Muscle of leg (tissue), 11 donors: Measurements from ENCODE around the gene TMEM87B. TPM values are rescaled to one million over a fixed set of nuclear protein-coding genes. Genes with fewer than 3 reads are reported as not detected.
"Not testable (repeated sequence)": the region's sequence is repeated elsewhere in the genome, so short reads cannot be mapped to it uniquely, and the experiment has no call there.

ENCODE experiments used
- DNase-seq: peaks from one replicate; pipeline ENCODE4 v3.0.0; 2013
- H3K27ac ChIP-seq: one replicate; pipeline ENCODE4 v1.5.1; 2013; ENCODE audit warnings: mild to moderate bottlenecking, low read length, control low read depth
- H3K27me3 ChIP-seq: one replicate; pipeline ENCODE4 v1.6.1; 2013; ENCODE audit warnings: low read length; ENCODE audit not compliant: control insufficient read depth, insufficient read depth
- H3K36me3 ChIP-seq: one replicate; pipeline ENCODE4 v1.6.1; 2013; ENCODE audit warnings: low read length; ENCODE audit not compliant: control insufficient read depth, insufficient read depth
- H3K4me1 ChIP-seq: one replicate; pipeline ENCODE4 v1.6.1; 2013; ENCODE audit warnings: low read length; ENCODE audit not compliant: control insufficient read depth, insufficient read depth
- H3K4me3 ChIP-seq: one replicate; pipeline ENCODE4 v1.5.1; 2013; ENCODE audit warnings: low read length, control low read depth
- H3K9me3 ChIP-seq: replicated peaks from 2 replicates; pipeline ENCODE4 v1.6.1; 2013; ENCODE audit warnings: low read depth, low read length; ENCODE audit not compliant: control insufficient read depth
- WGBS: methylation state at CpG from one replicate; pipeline ENCODE4 v1.1.5; 2013; ENCODE audit warnings: missing lambda C conversion rate; ENCODE audit not compliant: insufficient coverage; 5-methylcytosine and 5-hydroxymethylcytosine counted together
- polyA plus RNA-seq, 8 donors: library from polyadenylated mRNA; unstranded; fragments of 120-200 nt; gene quantifications; one replicate each; pipeline versions ENCODE4 v1.2.1 to v1.2.3, GENCODE V29; 2013; ENCODE audit warnings: inconsistent platforms in 1 of 8, low replicate concordance in 1 of 8; ENCODE audit not compliant: insufficient read length in 8 of 8, insufficient read depth in 1 of 8
- total RNA-seq: library from RNA; stranded (reverse); fragments of 120-200 nt; gene quantifications from one replicate; pipeline ENCODE4 v1.2.4, GENCODE V29; 2013

TMEM87B gene
- total and polyA plus RNA-seq, 9 donors = 11.6 to 24.5 (median 15.1) TPM

- WGBS = no CpG with 5 or more reads among the region's 2 CpGs
- Histone ChIP-seq H3K9me3 (no peaks in the 10 kb centered on the region), H3K36me3 (peaks cover 23% of the 10 kb centered on the region), H3K4me3 (no peak overlapping the region), H3K4me1 (peaks cover 14% of the 10 kb centered on the region), H3K27ac (no peak overlapping the region), H3K27me3 (no peaks in the 10 kb centered on the region)
- DNase-seq = no peak
Observed at GRCh38 chr2:112061840-112062239, 6.8 kb downstream of the TMEM87B start.

- no peaks in the 10 kb centered on the region for H3K27me3 ChIP-seq
- H3K4me1 ChIP-seq = peaks cover 5% of the 10 kb centered on the region
- peaks cover 29% of the 10 kb centered on the region for H3K36me3 ChIP-seq
Observed at GRCh38 chr2:112062894-112063293, 7.8 kb downstream of the TMEM87B start.

GRCh38 chr2:112065486-112065885, 10.4 kb downstream of the TMEM87B start:
- no peaks in the 10 kb centered on the region for H3K4me1 ChIP-seq
- no peak overlapping the region for H3K4me3 ChIP-seq
- no peak overlapping the region for H3K27ac ChIP-seq
- no CpG with 5 or more reads among the region's 5 CpGs for WGBS
- no peak for DNase-seq
- peaks cover 34% of the 10 kb centered on the region for H3K36me3 ChIP-seq
- peaks cover 3% of the 10 kb centered on the region for H3K9me3 ChIP-seq
- H3K27me3 ChIP-seq = no peaks in the 10 kb centered on the region

More at GRCh38 chr2:112062894-112063293, 7.8 kb downstream of the TMEM87B start:
- Histone ChIP-seq H3K9me3 (no peaks in the 10 kb centered on the region), H3K27ac (no peak overlapping the region), H3K4me3 (no peak overlapping the region)
- WGBS = 100% methylated on average over 1 of the region's 1 CpG
- DNase-seq = no peak

GRCh38 chr2:112065966-112066365, 10.9 kb downstream of the TMEM87B start:
- no peaks in the 10 kb centered on the region for H3K4me1 ChIP-seq
- H3K9me3 ChIP-seq = peaks cover 3% of the 10 kb centered on the region
- no peak overlapping the region for H3K27ac ChIP-seq
- no peaks in the 10 kb centered on the region for H3K27me3 ChIP-seq
- WGBS = no CpG with 5 or more reads among the region's 1 CpG
- DNase-seq = no peak
- H3K4me3 ChIP-seq = no peak overlapping the region
- H3K36me3 ChIP-seq = peaks cover 33% of the 10 kb centered on the region

- H3K27me3 ChIP-seq, H3K27ac ChIP-seq, DNase-seq, H3K9me3 ChIP-seq, H3K4me1 ChIP-seq, H3K4me3 ChIP-seq: not testable (repeated sequence)
- H3K36me3 ChIP-seq = peaks cover 26% of the 10 kb centered on the region
Observed at GRCh38 chr2:112069794-112070193, 14.7 kb downstream of the TMEM87B start.

GRCh38 chr2:112073875-112074274, 18.8 kb downstream of the TMEM87B start:
- no peaks in the 10 kb centered on the region for H3K4me1 ChIP-seq
- 83% methylated on average over 1 of the region's 3 CpGs for WGBS
- no peak for DNase-seq
- no peak overlapping the region for H3K4me3 ChIP-seq
- no peak overlapping the region for H3K27ac ChIP-seq
- H3K9me3 ChIP-seq = peaks cover 3% of the 10 kb centered on the region
- peaks cover 27% of the 10 kb centered on the region for H3K36me3 ChIP-seq
- no peaks in the 10 kb centered on the region for H3K27me3 ChIP-seq

GRCh38 chr2:112074506-112074905, 19.4 kb downstream of the TMEM87B start:
- peaks cover 26% of the 10 kb centered on the region for H3K36me3 ChIP-seq
- DNase-seq = no peak
- peaks cover 2% of the 10 kb centered on the region for H3K9me3 ChIP-seq
- no peak overlapping the region for H3K27ac ChIP-seq
- no peaks in the 10 kb centered on the region for H3K4me1 ChIP-seq
- H3K27me3 ChIP-seq = no peaks in the 10 kb centered on the region
- WGBS = no CpG with 5 or more reads among the region's 1 CpG
- H3K4me3 ChIP-seq = no peak overlapping the region

GRCh38 chr2:112075490-112076260, 20.6 kb downstream of the TMEM87B start:
- peak overlapping the region; percentile 31 for H3K27ac ChIP-seq
- H3K4me1 ChIP-seq = no peaks in the 10 kb centered on the region
- H3K4me3 ChIP-seq = no peak overlapping the region
- H3K27me3 ChIP-seq = no peaks in the 10 kb centered on the region
- H3K36me3 ChIP-seq = peaks cover 21% of the 10 kb centered on the region
- DNase-seq = no peak
- H3K9me3 ChIP-seq = no peaks in the 10 kb centered on the region
- 68% methylated on average over 2 of the region's 8 CpGs for whole genome bisulfite sequencing

- H3K36me3 ChIP-seq = peaks cover 28% of the 10 kb centered on the region
- no peak for DNase-seq
- 43% methylated on average over 1 of the region's 1 CpG for WGBS
Observed at GRCh38 chr2:112077814-112078213, 22.7 kb downstream of the TMEM87B start.

GRCh38 chr2:112081262-112081661, 26.2 kb downstream of the TMEM87B start:
- Histone ChIP-seq H3K36me3 (peaks cover 51% of the 10 kb centered on the region), H3K4me3 (no peak overlapping the region), H3K9me3 (no peaks in the 10 kb centered on the region), H3K27me3 (no peaks in the 10 kb centered on the region), H3K4me1 (no peaks in the 10 kb centered on the region), H3K27ac (no peak overlapping the region)
- DNase-seq = no peak
- no CpG with 5 or more reads among the region's 1 CpG for WGBS

More at GRCh38 chr2:112077814-112078213, 22.7 kb downstream of the TMEM87B start:
- no peaks in the 10 kb centered on the region for H3K27me3 ChIP-seq
- H3K9me3 ChIP-seq = no peaks in the 10 kb centered on the region
- no peak overlapping the region for H3K27ac ChIP-seq
- no peaks in the 10 kb centered on the region for H3K4me1 ChIP-seq
- H3K4me3 ChIP-seq = no peak overlapping the region
